GM15510 (cell line): ENCODE results near the gene MANSC1.

Source experiments
- POLR2A ChIP-seq: IDR thresholded peaks from 3 replicates; pipeline ENCODE4 v1.6.1; 2011; ENCODE audit warnings: borderline replicate concordance; ENCODE audit not compliant: insufficient read length; ENCODE audit errors: extremely low read depth

The MANSC1 gene

DNA sequence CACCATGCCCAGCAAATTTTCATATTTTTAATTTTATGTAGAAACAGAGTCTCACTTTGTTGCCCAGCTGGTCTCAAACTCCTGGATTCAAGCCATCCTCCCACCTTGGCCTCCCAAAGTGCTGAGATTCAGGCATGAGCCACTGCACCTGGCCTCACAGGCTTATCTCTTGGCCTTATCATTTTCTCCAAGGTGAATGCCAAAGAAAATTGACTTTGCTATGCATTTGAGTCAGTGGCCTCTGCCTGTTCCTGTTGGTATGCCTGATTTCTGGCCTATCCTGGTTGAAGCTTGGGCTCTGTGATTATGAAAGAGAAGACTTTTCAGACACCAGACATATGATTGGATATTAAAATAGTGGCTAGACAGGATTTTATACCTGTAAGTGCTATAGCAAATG, 34.2 kb downstream of the MANSC1 start:
- no peak for TF ChIP-seq POLR2A

DNA sequence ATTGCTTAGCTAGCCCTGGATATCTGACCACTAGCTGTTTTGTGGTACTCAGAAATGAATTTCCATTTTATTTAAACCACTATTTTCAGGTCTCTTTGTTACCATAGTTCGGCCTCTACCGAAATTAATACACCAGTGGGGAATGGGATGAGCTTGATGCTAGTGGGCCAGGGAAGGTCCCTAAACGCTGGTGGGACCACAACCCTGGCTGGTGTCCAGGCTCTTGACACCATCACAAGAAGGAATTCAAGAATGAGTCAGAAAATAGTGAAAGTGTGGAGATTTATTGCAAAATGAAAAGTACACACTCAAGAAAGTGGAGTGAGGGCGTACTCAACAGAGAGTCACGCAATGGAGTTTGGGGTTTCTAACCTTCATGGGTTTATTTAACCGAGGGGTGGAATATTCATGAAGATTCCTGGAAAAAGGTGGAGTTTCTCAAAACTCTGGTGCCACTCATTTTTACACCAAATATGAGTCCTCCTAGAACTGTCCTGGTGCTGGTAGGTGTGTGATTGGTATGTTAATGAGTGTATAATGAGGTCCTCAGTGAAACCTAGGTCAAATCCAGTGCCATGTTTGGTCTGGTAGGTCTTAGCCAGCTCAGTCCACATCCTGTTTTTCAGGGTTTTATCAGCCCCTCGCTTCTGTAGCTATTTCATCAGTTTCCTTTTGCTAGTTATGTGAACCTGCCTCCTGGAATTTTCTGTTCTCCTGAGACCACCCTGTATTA, 44.3 kb downstream of the MANSC1 start:
- TF ChIP-seq POLR2A = no peak

DNA sequence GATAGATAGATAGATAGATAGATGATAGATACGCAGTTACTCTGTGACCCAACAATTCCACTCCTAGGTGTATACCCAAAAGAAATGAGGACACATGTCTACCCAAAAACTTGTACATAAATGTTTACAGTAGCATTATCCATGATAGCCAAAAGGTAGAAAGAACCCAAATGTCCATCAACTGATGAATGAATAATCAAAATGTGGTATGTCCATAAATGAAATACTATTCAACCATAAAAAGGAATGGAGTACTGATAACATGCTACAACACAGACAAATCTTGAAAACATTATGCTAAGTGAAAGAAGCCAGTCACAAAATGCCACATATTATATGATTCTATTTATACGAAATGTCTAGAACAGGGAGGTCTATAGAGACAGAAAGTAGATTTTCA, 47.1 kb downstream of the MANSC1 start:
- no peak for TF ChIP-seq POLR2A

DNA sequence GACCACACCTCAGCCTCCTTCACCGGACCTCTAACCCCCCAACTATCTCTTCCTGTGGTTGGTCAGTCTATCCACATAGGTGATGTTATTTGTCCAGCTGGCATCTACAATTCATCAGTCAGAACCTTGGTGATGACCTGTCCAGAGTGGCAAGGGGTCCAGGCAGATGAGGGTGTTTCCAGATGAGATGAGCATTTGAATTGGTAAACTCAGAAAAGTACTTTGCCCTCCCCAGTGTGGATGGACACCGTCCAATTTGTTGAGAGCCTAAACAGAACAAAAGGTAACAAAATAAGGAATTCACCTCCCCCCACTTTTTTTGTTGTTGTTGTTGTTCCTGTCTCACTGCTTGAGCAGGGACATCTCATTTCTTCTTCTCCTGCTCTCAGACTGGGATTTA, 48.9 kb downstream of the MANSC1 start:
- no peak for TF ChIP-seq POLR2A

DNA sequence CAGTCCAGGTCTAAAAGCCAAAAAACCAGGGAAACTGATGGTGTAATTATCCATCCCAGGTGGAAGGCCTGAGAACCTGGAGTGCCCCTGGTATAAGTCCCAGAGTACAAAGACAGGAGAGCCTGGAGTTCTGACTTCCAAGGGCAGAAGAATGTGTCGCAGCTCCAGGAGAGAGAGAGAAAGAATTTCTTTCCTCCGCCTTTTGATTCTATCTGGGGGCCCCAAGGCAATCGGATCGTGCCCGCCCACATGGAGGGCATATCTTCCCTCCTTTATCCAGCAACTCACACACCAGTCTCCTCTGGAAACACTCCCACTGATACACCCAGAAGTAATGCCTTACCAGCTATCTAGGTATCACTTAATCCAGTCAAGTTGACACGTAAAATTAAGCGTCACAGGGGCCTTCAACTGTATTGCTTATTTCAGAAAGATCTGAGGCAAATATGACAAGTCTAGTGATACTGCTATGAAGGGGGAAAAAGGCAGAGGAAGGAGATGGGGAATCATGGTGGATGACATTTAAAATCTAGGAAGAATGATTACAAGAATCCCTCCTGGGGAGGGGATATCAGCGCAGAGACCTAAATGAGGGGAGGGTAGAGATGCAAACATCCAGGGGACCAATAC, 52.7 kb downstream of the MANSC1 start:
- TF ChIP-seq POLR2A = no peak

DNA sequence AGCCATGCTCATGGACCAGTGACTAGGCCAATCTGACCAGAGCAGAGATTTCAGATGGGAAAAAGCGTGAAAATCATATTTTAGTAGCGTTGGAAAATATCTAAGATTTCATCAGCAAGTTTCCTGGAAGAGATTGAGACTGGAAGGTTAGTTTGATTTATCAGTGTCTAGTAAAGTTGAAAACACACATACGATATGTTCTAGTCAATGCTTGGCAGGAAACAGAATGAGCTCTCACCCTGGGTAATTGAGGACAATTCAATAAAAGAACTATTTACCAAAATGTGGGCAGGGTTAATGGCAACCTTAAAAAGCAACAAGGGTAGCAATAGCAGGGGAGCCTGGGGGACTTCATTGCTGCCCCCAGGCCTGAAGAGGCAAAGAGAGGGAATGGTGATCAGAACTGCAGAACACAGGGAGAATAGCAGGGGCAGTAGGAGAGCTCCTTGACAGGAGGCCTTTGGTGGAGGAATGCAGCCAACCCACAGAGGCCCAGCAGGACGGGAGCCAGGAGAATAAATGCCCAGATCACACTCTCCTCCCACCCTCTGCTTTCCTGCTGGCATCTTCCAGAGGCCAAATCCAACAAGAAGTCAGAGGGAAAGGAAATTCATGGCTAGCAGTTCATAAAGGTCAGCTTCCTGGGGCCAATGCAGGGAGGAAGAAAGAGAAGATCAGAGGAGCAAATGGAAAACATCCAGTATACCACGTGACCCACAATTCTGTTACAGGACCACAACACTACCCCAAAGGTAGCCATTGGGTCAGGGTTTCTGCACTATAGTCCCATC, 55.6 kb downstream of the MANSC1 start:
- no peak for TF ChIP-seq POLR2A

DNA sequence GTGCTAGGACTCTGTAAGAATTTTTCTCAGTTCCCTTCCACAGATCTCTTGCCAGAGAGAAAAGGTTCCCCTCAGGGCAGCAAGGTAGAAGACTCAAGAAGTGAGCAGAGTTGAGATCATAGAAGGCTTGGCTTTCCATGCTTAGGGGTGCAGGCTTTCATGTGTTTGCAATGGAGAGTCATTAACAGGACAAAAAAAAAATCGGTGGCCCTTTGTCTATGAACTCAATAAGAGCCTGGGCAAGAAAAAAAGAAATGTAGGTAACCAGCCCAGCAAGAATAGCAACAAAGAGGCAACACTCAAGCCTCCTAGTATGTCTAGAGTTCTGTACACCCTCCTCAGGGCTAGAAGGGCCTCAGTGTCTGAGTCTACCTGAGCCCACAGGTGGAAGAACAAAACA, 59.8 kb downstream of the MANSC1 start:
- no peak for TF ChIP-seq POLR2A

DNA sequence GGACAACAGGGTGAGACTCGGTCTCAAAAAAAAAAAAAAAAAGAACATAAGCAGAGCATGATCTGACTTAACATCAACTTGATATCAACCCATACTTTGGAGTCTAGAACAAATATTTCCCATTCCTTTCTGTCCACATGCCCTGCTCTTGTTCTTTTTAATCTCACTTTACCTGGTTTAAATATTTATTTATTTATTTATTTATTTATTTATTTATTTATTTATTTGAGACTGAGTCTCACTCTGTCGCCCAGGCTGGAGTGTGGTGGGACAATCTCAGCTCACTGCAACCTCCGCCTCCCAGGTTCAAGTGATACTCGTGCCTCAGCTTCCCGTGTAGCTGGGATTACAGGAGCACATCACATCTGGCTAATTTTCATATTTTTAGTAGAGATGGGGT, 63.6 kb downstream of the MANSC1 start:
- TF ChIP-seq POLR2A = no peak

DNA sequence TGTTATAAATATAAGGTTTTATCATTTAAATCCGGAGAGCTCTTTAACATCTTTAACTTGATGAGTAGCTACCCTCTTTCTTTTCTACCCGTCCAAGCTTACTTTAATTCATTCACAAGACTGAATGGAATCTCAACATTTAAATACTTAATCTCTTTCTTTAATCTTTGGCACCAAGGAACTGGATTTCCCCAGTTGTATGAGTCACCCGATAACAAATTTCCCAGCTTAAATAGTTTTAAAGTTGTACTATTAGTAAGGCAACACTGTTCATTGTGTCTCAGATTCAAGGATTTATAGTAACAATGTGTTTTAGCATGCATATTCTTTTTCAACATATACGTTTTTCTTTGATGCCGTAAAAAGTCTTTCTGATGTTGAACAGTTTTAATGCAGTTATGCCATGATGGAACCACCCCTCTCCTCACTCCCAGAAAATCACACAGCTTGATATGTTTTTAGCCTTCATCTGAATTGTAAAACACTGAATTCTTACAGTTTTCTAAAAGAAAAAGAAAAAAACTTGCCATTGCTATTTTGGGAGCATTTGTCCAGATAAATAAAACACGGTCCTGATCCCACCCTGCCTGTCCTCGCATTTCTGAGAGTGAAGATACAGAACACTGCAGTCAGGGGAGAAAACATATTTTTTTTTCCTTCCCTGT, 67.1 kb downstream of the MANSC1 start:
- no peak for TF ChIP-seq POLR2A

DNA sequence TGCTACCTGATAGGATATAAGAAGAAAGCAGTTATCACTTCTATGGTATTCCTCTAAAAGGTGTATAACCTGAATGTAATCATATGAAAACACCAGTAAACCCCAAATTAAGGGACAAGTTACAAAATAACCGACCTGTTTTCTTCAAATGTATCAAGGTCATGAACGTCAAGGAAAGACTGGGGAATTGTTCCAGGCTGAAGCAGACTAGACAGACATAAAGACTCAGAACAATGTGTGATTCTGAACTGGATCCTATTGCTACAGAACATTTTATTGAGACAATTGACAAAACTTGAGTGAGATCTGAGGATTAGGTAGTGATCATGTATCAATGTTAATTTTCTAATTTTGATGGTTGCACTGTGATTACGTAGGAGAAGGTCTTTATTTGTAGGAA, 67.8 kb downstream of the MANSC1 start:
- no peak for TF ChIP-seq POLR2A

DNA sequence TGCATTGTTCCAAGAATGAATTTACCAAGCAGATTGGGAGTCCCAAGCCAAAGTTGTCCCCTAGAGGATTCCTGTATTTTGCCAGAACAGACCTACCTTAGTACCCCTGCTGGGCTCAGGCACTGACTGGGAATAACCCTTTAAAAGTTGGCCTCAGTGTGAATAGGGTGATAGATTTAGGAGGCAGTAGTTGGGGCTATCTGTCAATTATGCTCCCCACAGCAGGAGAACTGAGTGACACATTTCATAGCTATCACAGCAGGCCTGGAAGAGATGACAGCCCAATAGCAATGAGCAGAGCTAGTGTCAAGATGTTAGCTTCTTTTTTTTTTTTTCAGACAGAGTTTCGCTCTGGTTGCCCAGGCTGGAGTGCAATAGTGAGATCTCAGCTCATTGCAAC, 68.9 kb downstream of the MANSC1 start:
- TF ChIP-seq POLR2A = no peak

DNA sequence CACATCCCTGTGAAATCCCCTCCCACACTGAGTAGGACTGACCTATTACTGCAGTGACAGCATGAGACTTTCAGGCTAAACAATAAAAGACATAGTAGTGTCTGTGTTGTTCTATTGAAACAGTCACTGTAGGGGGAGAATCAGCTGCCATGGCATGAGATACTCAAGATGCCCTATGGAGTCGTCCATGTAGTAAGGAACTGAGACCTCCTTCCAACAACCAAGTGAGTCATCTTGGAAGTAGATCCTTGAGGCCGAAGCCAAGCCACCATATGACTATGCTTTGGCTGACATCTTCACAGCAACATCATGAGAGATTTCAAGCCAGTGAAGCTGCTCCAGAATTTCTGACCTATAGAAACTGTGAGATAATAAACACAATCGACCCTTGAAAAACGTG, 71.1 kb downstream of the MANSC1 start:
- TF ChIP-seq POLR2A = no peak
